ENCODE data around the gene TREML1.

GRCh38 chr6:41156771-41157170, 2.6 kb upstream of the TREML1 start:
- TF ChIP-seq POLR2A (IDR thresholded peaks at IDR 0.05; ENCODE audit: low read depth, low read length), result no peak
- TF ChIP-seq POLR2AphosphoS5 (IDR thresholded peaks at IDR 0.05; ENCODE audit: low read depth, low read length), result no peak

Data from GM12892 (cell line).